ENCODE results near the gene C17orf100. TPM values are rescaled to one million over a fixed set of nuclear protein-coding genes. Genes with fewer than 3 reads are reported as not detected.

The C17orf100 gene
- total RNA-seq, 4 donors from 2014 or later, result 0.85 to 2.0 TPM; not detected in 2

GRCh38 chr17:6690641-6691040 is 39.1 kb downstream of the C17orf100 start:
- TF ChIP-seq CTCF (IDR thresholded peaks at IDR 0.05; ENCODE audit: low read depth), result no peak

- TF ChIP-seq CTCF (IDR thresholded peaks at IDR 0.05; ENCODE audit: low read depth), result no peak
Measured at GRCh38 chr17:6691546-6691945, 40.0 kb downstream of the C17orf100 start.

- TF ChIP-seq CTCF (IDR thresholded peaks at IDR 0.05; ENCODE audit: low read depth), result no peak
Measured at GRCh38 chr17:6695051-6695450, 43.5 kb downstream of the C17orf100 start.

- no peak for TF ChIP-seq CTCF (IDR thresholded peaks at IDR 0.05; ENCODE audit: low read depth)
Measured at GRCh38 chr17:6695565-6695964, 44.0 kb downstream of the C17orf100 start.

GRCh38 chr17:6696906-6697305 is 45.3 kb downstream of the C17orf100 start:
- TF ChIP-seq CTCF (IDR thresholded peaks at IDR 0.05; ENCODE audit: low read depth), result no peak

GRCh38 chr17:6698004-6698403 is 46.4 kb downstream of the C17orf100 start:
- TF ChIP-seq CTCF (IDR thresholded peaks at IDR 0.05; ENCODE audit: low read depth), result no peak

GRCh38 chr17:6699997-6700947 is 48.7 kb downstream of the C17orf100 start:
- TF ChIP-seq CTCF (IDR thresholded peaks at IDR 0.05; ENCODE audit: low read depth), result no peak

All from subcutaneous adipose tissue (tissue), 4 donors.